Measurements from ENCODE around the gene STARD7. TPM values are rescaled to one million over a fixed set of nuclear protein-coding genes. Genes with fewer than 3 reads are reported as not detected.

Gene STARD7
- total and polyA plus RNA-seq, 2 donors (not counting 3 experiments of a cell fraction or from before 2014, with no cell fraction given), result 61.2 to 132 TPM

DNA sequence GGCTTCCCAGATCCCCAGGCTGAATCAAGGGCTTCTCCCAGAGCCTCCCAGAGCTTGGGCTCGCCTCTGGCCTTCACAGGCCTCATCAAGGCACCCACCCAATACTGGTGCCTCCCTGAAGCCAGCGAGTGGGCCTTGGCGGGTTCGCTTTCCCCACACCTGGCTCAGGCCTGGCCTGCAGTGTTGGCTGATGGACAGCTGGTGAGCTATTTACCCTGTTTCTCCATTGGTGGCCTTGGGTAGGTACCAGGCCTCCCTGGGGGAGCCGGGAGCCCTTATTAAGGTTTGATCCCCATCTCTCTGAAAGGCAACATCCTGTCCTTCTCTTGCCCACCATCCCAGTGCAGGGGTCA lies 45.2 kb downstream of the STARD7 start:
- no TSS peak for BruUV-seq (replicated peaks)
- CTCF ChIA-PET, result interaction anchor here (1.0 to 2.0 kb wide), 2 partner anchors 11 to 46 kb away, joined by 4 to 16 read pairs; no protein-coding TSS in a partner anchor
- dilution Hi-C loops (cut with MboI; ENCODE audit: extremely low pct_ligation_motif_present, low sequenced_read_pairs), result no loop called here

More for the DNA sequence above, 45.2 kb downstream of the STARD7 start:
- FAIRE-seq (no peak), DNase-seq (ENCODE audit: low read depth, low spot score) (no peak)
- no peaks in the 10 kb centered on the region for H3K9me3 ChIP-seq (replicated peaks; ENCODE audit: control insufficient read depth, insufficient read depth, low read length)
- H3K36me3 ChIP-seq (ENCODE audit: control insufficient read depth in 2 of 2, extremely low read depth in 1 of 2, insufficient read depth in 2 of 2, low read length in 2 of 2), result no peaks in the 10 kb centered on the region
- H3K4me2 ChIP-seq (ENCODE audit: insufficient read depth, low read length), result no peak overlapping the region
- H3K4me3 ChIP-seq (replicated peaks in 1 of 3; ENCODE audit: insufficient read depth in 1 of 3, low read depth in 1 of 3, low read length in 3 of 3), result no peak overlapping the region
- TF ChIP-seq JUN (IDR thresholded peaks at IDR 0.05; ENCODE audit: borderline replicate concordance, insufficient read depth, insufficient read length, low read depth), result no peak
- no peak for TF ChIP-seq POLR2AphosphoS5 (IDR thresholded peaks at IDR 0.05; ENCODE audit: insufficient read depth, low read depth, low read length)
- no peak for TF ChIP-seq EZH2 (IDR thresholded peaks at IDR 0.05; ENCODE audit: borderline replicate concordance, low read depth, low read length, severe bottlenecking)
- TF ChIP-seq, protein P1, sequence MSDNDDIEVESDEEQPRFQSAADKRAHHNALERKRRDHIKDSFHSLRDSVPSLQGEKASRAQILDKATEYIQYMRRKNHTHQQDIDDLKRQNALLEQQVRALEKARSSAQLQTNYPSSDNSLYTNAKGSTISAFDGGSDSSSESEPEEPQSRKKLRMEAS (IDR thresholded peaks at IDR 0.05; ENCODE audit: insufficient read depth, insufficient read length), result no peak
- TF ChIP-seq, protein P2, sequence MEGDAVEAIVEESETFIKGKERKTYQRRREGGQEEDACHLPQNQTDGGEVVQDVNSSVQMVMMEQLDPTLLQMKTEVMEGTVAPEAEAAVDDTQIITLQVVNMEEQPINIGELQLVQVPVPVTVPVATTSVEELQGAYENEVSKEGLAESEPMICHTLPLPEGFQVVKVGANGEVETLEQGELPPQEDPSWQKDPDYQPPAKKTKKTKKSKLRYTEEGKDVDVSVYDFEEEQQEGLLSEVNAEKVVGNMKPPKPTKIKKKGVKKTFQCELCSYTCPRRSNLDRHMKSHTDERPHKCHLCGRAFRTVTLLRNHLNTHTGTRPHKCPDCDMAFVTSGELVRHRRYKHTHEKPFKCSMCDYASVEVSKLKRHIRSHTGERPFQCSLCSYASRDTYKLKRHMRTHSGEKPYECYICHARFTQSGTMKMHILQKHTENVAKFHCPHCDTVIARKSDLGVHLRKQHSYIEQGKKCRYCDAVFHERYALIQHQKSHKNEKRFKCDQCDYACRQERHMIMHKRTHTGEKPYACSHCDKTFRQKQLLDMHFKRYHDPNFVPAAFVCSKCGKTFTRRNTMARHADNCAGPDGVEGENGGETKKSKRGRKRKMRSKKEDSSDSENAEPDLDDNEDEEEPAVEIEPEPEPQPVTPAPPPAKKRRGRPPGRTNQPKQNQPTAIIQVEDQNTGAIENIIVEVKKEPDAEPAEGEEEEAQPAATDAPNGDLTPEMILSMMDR (IDR thresholded peaks at IDR 0.05; ENCODE audit: extremely low read depth in 1 of 2, insufficient read depth in 1 of 2, low read depth in 1 of 2, low read length in 2 of 2), result no peak
- TF ChIP-seq POLR2A (IDR thresholded peaks at IDR 0.05; ENCODE audit: low read depth, low read length), result no peak
- no peak for TF ChIP-seq MYC (IDR thresholded peaks at IDR 0.05; ENCODE audit: low read depth, low read length)
- no peak for TF ChIP-seq GATA2 (IDR thresholded peaks at IDR 0.05; ENCODE audit: insufficient read depth, insufficient read length, low read depth, low read length)
- no peak for TF ChIP-seq FOS (IDR thresholded peaks at IDR 0.05; ENCODE audit: borderline replicate concordance, insufficient read depth, low read length)
- peaks cover 4% of the 10 kb centered on the region in 2 experiments for H3K27me3 ChIP-seq (ENCODE audit: control insufficient read depth in 2 of 2, insufficient read depth in 2 of 2, low read length in 2 of 2)
- intact Hi-C loops (cut with micrococcal nuclease), result no loop called here
- no peaks in the 10 kb centered on the region for H3K4me1 ChIP-seq (ENCODE audit: control insufficient read depth, extremely low read depth, insufficient read depth, low read length)
- H3K9me1 ChIP-seq (replicated peaks; ENCODE audit: control insufficient read depth, extremely low read depth, insufficient read depth, low read length), result no peaks in the 10 kb centered on the region
- H3K9ac ChIP-seq (replicated peaks; ENCODE audit: extremely low read depth, insufficient read depth, low read length), result no peak overlapping the region
- H4K20me1 ChIP-seq (replicated peaks; ENCODE audit: control insufficient read depth, extremely low read depth, insufficient read depth, low read length), result no peaks in the 10 kb centered on the region
- POLR2A ChIA-PET, result no interaction called here
- H3K79me2 ChIP-seq (ENCODE audit: control insufficient read depth, insufficient read depth, low read length), result no peaks in the 10 kb centered on the region
- H2AFZ ChIP-seq (ENCODE audit: low read depth, low read length), result no peak overlapping the region
- H3K27ac ChIP-seq (ENCODE audit: insufficient read depth, low read depth, low read length), result no peak overlapping the region
